T-helper 1 cell treated with Interleukin-12 subunit alpha and Interleukin-12 subunit beta and Interleukin-4 antibody, amounts not matched to agents 30 μg/mL and 1 μg/mL, for 36 hours (primary cell): ENCODE results near the gene PCDH12.
"Not testable (repeated sequence)": the region's sequence is repeated elsewhere in the genome, so short reads cannot be mapped to it uniquely, and the experiment has no call there.

Experiments
- H3K27ac Mint-ChIP-seq: one replicate; pipeline ENCODE4 v1.8.0; 2021; ENCODE audit warnings: mild to moderate bottlenecking, mixed read lengths
- H3K27me3 Mint-ChIP-seq: one replicate; pipeline ENCODE4 v1.8.0; 2021; ENCODE audit warnings: low read depth, mixed read lengths
- H3K36me3 Mint-ChIP-seq: one replicate; pipeline ENCODE4 v1.8.0; 2021; ENCODE audit warnings: low read depth, mixed read lengths
- H3K4me1 Mint-ChIP-seq: one replicate; pipeline ENCODE4 v1.8.0; 2021; ENCODE audit warnings: low read depth, mixed read lengths
- H3K4me3 Mint-ChIP-seq: one replicate; pipeline ENCODE4 v1.8.0; 2021; ENCODE audit warnings: mild to moderate bottlenecking, moderate library complexity, mixed read lengths
- H3K9me3 Mint-ChIP-seq: one replicate; pipeline ENCODE4 v1.8.0; 2021; ENCODE audit warnings: mixed read lengths

PCDH12 gene

DNA sequence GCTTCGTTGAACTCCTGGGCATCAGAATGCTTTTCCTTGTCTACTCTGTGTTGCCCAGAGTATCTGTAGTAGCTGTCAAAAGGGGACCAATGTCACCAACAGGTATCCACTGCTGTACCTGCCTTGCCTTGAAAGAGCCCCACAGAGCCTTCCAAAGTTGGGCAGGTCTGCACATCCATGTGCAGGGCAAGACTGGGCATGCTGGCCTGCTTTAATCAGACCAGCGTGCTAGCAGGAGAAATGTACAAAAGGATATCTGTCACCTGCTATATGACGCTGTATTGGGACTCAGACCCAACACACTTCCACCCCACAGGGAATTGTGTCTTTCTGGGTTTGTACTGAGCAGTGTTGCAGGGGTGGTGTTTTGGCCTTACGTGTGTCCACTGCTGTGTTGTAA lies 22.5 kb downstream of the PCDH12 start:
- Mint-ChIP-seq H3K9me3 (no peaks in the 10 kb centered on the region), H3K4me3 (no peak overlapping the region), H3K4me1 (peaks cover 14% of the 10 kb centered on the region), H3K27ac (no peak overlapping the region), H3K27me3 (no peaks in the 10 kb centered on the region), H3K36me3 (peaks cover 40% of the 10 kb centered on the region)

DNA sequence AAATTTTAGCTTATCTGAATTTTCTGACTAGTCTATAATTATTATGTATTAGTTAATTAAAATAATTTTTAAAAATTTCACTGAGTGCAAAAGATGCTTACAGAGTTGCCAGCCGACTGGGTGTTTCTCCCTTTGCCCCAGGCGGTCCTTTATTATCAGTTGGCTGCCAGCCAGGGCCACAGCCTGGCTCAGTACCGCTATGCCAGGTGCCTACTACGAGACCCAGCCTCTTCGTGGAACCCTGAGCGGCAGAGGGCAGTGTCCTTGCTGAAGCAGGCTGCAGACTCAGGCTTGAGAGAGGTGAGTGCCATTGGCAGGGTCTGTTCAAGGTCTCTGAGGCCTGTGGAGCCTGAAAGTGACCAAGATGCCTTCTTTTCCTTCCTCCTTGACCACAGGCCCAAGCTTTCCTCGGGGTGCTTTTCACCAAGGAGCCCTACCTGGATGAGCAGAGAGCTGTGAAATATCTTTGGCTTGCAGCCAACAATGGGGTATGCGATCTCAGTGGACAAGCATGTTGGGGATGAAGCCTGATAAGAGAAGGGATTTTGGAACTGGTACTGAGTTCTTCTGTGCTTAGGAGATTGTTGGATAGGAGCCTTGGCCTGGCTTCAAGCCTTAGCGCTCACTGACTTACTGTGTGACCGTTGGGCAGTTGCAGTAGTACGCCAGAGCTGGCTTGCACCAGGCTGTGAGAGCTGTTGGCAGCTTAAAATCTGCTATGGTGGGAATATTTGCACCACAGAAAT lies 23.7 kb downstream of the PCDH12 start:
- H3K36me3 Mint-ChIP-seq: peaks cover 35% of the 10 kb centered on the region
- H3K4me1 Mint-ChIP-seq: peaks cover 4% of the 10 kb centered on the region
- H3K4me3 Mint-ChIP-seq: no peak overlapping the region
- no peak overlapping the region for H3K27ac Mint-ChIP-seq
- no peaks in the 10 kb centered on the region for H3K27me3 Mint-ChIP-seq
- H3K9me3 Mint-ChIP-seq: no peaks in the 10 kb centered on the region

DNA sequence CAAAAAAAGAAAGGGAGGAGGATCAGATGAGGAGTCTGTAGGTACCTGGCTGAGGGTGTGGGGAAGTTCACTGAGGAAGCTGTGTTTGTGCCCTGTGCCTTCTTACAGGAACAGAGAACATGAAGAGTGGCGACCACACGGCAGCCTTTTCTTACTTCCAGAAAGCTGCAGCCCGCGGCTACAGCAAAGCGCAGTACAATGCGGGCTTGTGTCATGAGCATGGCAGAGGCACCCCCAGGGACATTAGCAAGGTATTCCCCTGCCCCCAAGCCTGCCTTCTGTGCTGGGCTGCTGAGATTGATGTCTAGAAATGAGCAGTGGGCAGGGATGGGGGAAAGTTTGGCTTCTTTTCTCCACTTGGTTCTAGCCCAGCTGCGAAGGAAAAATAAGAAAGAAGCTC lies 24.9 kb downstream of the PCDH12 start:
- Mint-ChIP-seq H3K36me3 (peaks cover 40% of the 10 kb centered on the region), H3K4me3 (no peak overlapping the region), H3K9me3 (no peaks in the 10 kb centered on the region), H3K4me1 (peaks cover 5% of the 10 kb centered on the region), H3K27ac (no peak overlapping the region), H3K27me3 (no peaks in the 10 kb centered on the region)

DNA sequence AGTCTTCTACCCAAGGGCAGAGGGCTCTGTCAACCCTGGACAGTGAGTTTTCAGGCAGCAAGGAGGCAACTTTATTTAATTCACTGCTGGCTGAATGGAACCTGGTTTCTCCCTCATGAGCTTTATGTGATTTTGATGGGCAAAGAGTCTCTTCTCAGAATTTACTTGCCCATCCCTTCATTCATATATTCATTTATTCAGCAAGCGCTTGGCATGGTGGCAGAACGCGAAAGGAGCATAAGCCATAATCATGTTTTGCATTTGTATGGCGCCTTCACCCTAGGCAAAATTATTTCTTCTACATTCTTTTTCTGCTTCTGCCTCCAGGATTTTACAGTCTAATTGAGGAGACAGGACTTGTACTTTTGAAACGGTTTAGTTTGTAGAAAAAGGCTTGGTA lies 26.3 kb downstream of the PCDH12 start:
- Mint-ChIP-seq H3K4me3 (no peak overlapping the region), H3K9me3 (no peaks in the 10 kb centered on the region), H3K27me3 (no peaks in the 10 kb centered on the region), H3K27ac (no peak overlapping the region), H3K4me1 (peaks cover 14% of the 10 kb centered on the region), H3K36me3 (peaks cover 52% of the 10 kb centered on the region)

DNA sequence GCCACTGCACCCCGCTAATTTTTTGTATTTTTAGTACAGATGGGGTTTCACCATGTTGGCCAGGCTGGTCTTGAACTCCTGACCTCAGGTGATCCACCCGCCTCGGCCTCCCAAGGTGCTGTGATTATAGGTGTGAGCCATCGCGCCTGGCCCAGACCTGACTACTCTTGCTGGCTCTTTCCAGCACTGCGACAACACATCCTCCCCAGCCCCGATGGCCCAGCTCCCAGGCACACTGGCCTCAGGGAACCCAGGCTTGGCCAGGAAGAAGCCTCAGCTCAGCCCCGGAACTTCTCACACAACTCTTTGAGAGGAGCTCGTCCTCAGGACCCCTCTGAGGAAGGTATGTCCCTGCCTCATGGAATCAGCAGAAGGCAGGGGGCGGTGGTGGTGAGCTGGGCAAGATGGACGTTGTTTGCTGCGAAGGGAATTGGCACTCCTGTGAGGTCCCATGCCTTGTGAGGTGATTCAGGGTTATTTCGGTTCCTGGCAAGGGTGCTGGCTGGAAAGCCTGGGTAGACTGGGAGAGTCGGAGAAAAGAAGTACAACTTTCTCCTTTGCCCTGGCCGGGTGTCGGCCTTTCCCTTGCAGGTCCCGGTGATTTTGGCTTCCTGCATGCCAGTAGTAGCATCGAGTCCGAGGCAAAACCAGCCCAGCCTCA lies 28.5 kb downstream of the PCDH12 start:
- H3K4me3 Mint-ChIP-seq: no peak overlapping the region
- H3K4me1 Mint-ChIP-seq: peaks cover 19% of the 10 kb centered on the region
- H3K27ac Mint-ChIP-seq: no peak overlapping the region
- H3K27me3 Mint-ChIP-seq: no peaks in the 10 kb centered on the region
- H3K9me3 Mint-ChIP-seq: no peaks in the 10 kb centered on the region
- H3K36me3 Mint-ChIP-seq: peaks cover 50% of the 10 kb centered on the region

DNA sequence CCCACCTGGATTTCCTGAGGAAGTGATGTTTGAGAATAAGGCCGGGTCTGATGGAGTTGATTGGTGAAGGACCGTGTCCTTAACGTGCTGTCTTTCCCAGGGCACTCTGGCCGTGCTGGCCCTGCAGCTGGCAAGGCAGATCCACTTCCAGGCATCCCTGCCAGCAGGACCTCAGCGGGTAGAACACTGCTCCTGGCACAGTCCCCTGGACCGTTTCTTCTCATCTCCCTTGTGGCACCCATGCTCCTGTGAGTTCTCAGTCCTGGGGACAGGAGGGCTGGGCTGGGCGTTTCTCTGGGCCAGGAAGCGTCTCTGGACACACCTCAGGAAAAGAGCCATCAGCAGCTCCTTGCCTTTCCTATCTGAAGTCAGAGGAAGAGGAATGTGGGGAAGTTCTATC lies 30.0 kb downstream of the PCDH12 start:
- H3K4me1 Mint-ChIP-seq: peaks cover 23% of the 10 kb centered on the region
- no peak overlapping the region for H3K4me3 Mint-ChIP-seq
- no peaks in the 10 kb centered on the region for H3K27me3 Mint-ChIP-seq
- H3K36me3 Mint-ChIP-seq: peaks cover 45% of the 10 kb centered on the region
- no peak overlapping the region for H3K27ac Mint-ChIP-seq
- H3K9me3 Mint-ChIP-seq: no peaks in the 10 kb centered on the region

DNA sequence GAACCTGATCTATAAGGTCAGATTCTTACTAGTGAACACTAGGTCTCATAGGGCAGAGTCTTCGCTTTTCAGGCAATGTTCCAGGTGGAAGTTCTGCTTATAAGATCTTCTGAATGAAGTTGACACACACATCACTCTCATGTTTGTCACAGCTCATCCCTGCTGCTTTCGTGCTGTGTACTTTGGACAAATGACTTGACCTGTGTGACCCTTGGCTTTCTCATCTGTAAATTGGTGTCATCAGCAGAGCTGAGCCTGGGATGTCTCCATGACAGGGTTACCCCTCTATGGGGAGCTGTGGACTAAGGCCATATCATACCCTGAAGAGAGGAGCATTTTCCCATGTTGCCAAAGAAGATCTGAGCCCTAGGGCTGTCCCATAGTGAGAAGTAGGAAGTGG lies 31.6 kb downstream of the PCDH12 start:
- Mint-ChIP-seq H3K9me3 (no peaks in the 10 kb centered on the region), H3K27me3 (no peaks in the 10 kb centered on the region), H3K4me3 (no peak overlapping the region), H3K27ac (no peak overlapping the region), H3K4me1 (peaks cover 22% of the 10 kb centered on the region), H3K36me3 (peaks cover 40% of the 10 kb centered on the region)

DNA sequence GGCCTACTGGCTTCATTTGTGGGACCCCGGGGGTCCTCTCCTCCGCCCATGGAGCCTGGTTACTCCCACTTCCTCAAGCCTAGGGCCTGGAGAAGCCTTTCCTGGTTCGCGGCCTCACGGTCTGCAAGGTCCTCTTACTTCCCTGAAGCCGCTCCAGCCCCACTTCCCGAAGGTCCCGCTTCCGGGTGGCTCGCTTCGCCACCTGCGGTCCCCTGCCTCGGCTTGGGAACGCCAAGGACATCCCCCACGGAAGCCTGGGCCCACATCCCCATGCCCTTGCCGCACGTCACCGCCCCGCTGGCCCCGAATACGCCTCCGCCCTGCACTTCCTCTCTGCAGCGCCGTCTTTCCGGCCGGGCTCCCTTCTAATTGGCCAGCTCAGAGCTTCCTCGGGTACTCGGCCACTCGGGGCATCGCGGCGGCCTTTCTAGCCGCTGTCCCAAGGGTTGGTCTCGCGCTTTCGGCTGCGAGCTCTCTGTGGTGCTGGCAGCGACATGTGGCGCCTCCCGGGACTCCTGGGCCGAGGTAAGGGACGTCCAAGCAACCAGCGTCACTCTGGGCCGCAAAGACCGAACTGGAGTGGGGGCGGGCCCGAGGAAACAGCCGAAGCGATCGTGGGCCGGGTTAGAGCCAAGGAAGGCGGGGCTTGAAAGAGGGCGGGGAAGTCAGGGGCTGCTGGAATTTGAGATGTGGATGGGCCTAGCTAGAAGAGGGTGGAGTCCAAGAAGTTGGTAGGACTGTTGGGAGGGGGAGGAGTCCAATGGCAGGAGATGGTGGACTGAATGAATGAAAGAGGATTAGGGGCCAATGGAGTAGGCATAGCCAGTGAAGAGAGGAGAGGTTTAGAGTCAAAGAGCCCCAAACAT lies 34.3 kb downstream of the PCDH12 start, which contains the start of gene DELE1:
DELE1 (plus strand) TSS at position 424 of the 866 bp plus-strand sequence; CDS start at position 495, 71 bp downstream.
- Mint-ChIP-seq H3K27me3 (no peaks in the 10 kb centered on the region), H3K4me3 (peak within 1 kb of the TSS; percentile 91), H3K27ac (peak within 1 kb of the TSS; percentile 90), H3K36me3 (peaks cover 24% of the 10 kb centered on the region), H3K4me1 (peaks cover 20% of the 10 kb centered on the region), H3K9me3 (no peaks in the 10 kb centered on the region)

DNA sequence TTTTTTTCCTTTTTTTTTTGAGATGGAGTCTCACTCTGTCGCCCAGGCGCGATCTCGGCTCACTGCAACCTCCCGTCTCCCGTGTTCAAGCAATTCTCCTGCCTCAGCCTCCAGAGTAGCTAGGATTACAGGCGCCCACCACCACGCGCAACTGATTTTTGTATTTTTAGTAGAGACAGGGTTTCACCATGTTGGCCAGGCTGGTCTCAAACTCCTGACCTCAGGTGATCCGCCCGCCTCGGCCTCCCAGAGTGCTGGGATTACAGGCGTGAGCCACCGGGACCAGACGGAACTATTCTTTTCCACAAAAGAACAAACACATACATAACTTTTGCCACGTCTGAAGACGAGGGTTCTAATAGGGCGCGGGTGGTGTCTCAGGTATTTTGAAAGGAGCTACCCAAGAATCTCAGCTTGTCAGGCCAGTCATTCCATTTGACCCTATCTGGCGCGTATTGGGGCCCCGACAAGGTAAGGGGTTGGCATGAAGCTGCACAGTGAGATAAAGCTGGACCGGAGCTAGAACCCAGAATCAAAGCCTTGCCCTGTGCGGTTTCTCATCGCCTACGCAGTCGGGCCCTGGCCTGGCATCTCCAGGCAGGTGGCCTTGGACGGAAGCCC lies 35.1 kb downstream of the PCDH12 start:
- H3K27me3 Mint-ChIP-seq, H3K9me3 Mint-ChIP-seq: not testable (repeated sequence)
- Mint-ChIP-seq H3K4me3 (peak overlapping the region; percentile 91), H3K4me1 (peaks cover 17% of the 10 kb centered on the region), H3K27ac (peak overlapping the region; percentile 90), H3K36me3 (peaks cover 20% of the 10 kb centered on the region)

DNA sequence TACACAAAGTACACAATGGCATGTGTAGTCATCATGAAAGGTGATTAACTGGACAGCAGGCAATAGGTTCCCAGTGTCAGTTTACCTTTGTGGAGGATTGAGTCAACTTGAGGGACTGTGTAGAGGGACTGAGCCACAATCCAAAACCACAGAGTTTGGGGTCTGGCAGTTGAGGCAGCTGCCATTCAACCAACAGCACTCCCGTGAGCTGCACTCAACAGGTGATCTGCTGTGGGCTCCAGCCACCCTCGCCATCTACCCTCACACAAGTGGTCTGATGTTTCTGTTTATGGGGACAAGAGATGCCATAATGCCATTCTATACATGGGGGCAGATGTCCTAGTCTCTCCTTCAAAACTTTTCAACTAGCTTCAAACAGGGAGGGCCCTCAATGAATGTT lies 37.2 kb downstream of the PCDH12 start:
- no peak overlapping the region for H3K27ac Mint-ChIP-seq
- H3K36me3 Mint-ChIP-seq: peaks cover 7% of the 10 kb centered on the region
- H3K9me3 Mint-ChIP-seq: no peaks in the 10 kb centered on the region
- H3K27me3 Mint-ChIP-seq: peaks cover 15% of the 10 kb centered on the region
- H3K4me3 Mint-ChIP-seq: no peak overlapping the region
- peaks cover 8% of the 10 kb centered on the region for H3K4me1 Mint-ChIP-seq

DNA sequence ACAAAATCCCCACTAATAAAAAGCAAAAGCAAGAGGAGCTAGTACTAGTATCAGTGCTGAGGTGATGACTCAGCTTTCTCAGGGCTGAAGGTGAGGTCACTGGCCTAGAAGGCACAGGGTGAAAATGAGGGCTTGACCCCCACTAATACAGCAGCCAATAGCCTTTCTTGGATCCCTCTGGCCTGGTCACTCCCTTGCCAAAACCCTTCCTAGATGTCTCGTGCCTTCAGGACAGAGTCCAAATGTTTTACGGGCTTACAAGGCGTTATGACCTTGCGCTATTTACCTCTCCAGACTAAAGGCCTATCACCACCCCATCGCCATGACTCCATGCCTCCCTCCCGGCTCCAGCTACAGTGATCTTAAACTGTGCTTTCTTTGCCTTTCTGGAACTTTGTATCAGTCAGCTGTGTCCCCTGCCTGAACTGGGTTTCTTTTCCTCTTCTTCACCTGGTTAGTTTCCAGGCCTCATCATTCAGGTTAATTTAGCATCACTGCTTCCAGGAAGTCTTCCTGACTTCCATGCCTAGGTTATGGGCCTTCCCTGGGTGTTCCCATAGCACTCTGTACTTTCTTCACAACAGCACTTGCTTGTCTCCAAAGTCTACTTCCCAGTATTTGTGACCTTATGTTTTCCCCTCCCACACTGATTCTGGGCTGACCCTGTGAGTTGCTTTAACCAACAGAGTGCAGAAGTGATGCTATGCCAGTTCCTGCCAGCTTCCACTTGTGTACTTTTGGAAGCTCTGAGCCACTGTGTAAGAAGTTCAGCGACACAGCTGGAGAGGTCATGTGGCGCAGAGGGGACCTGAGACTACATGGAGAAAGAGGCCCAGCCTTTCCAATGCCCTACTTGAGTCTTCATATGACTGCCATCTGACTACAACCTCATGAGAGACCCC lies 38.5 kb downstream of the PCDH12 start:
- Mint-ChIP-seq H3K4me1 (peaks cover 5% of the 10 kb centered on the region), H3K27me3 (peaks cover 28% of the 10 kb centered on the region), H3K4me3 (no peak overlapping the region), H3K9me3 (no peaks in the 10 kb centered on the region), H3K36me3 (peaks cover 4% of the 10 kb centered on the region), H3K27ac (no peak overlapping the region)

DNA sequence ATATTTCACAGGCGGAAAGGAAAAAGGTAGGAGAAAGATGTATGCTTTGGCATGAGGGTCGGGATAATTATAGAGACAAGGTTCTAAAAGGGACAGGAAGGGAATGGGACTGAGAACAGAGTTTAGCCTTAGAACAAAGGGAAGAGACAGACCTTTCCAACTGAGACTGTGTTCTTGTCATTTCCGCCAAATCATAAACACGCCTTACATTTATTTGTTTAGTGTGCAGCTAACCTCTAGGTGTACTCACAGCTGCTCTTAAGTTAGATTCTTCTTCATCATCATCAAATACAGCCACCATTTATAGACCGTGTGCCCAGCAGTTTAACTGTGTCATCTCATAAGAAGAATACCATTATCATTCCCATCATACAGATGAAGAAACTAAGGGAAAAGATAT lies 40.2 kb downstream of the PCDH12 start:
- no peak overlapping the region for H3K27ac Mint-ChIP-seq
- H3K9me3 Mint-ChIP-seq: no peaks in the 10 kb centered on the region
- H3K27me3 Mint-ChIP-seq: peaks cover 41% of the 10 kb centered on the region

DNA sequence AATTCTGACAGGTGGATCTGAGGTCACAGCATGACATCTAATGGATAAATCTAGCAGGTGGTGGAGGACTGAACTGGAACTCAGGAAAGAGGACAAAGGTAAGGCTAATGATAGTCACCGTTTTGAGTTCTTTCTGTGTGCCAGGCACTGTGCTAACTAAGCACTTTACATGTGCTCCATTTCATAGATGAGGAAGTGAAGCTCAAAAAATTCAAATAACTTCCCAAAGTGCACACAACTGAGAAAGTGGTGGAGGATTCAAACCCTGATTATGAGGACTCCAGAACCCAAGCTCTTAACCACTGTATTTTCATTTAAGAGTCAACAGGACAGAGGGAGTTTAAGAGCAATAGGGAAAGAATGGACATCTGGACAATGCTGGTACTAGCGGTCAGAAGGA lies 41.5 kb downstream of the PCDH12 start:
- peaks cover 49% of the 10 kb centered on the region for H3K27me3 Mint-ChIP-seq
- H3K4me1 Mint-ChIP-seq: peaks cover 6% of the 10 kb centered on the region
- no peak overlapping the region for H3K27ac Mint-ChIP-seq
- no peak overlapping the region for H3K4me3 Mint-ChIP-seq
- H3K9me3 Mint-ChIP-seq: no peaks in the 10 kb centered on the region
- peaks cover 2% of the 10 kb centered on the region for H3K36me3 Mint-ChIP-seq

More for the DNA sequence above, 40.2 kb downstream of the PCDH12 start:
- no peak overlapping the region for H3K4me3 Mint-ChIP-seq
- peaks cover 2% of the 10 kb centered on the region for H3K36me3 Mint-ChIP-seq
- peaks cover 6% of the 10 kb centered on the region for H3K4me1 Mint-ChIP-seq
